ENCODE data around the gene CELF2.

Gene CELF2

DNA sequence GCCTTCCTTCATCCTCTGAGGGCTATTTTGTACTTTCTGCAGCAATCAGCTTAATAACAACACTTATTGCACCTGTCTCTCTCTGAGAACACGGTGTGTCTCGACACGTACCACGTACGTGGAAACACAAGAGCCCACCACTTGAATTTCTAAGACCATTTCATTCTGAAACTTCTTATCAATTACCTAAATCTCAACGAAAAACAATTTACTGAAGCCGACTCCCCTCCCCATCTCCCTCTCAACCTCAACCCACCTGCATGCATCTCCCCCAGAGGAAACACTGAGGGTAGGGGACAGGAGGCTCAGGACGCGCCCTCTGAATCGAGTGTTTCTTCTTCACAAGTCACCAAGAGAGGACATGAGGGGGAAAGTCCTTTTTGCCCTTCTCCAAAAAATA is 315.2 kb downstream of the CELF2 start:
- TF ChIP-seq, protein P1, sequence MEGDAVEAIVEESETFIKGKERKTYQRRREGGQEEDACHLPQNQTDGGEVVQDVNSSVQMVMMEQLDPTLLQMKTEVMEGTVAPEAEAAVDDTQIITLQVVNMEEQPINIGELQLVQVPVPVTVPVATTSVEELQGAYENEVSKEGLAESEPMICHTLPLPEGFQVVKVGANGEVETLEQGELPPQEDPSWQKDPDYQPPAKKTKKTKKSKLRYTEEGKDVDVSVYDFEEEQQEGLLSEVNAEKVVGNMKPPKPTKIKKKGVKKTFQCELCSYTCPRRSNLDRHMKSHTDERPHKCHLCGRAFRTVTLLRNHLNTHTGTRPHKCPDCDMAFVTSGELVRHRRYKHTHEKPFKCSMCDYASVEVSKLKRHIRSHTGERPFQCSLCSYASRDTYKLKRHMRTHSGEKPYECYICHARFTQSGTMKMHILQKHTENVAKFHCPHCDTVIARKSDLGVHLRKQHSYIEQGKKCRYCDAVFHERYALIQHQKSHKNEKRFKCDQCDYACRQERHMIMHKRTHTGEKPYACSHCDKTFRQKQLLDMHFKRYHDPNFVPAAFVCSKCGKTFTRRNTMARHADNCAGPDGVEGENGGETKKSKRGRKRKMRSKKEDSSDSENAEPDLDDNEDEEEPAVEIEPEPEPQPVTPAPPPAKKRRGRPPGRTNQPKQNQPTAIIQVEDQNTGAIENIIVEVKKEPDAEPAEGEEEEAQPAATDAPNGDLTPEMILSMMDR (IDR thresholded peaks at IDR 0.05): no peak

DNA sequence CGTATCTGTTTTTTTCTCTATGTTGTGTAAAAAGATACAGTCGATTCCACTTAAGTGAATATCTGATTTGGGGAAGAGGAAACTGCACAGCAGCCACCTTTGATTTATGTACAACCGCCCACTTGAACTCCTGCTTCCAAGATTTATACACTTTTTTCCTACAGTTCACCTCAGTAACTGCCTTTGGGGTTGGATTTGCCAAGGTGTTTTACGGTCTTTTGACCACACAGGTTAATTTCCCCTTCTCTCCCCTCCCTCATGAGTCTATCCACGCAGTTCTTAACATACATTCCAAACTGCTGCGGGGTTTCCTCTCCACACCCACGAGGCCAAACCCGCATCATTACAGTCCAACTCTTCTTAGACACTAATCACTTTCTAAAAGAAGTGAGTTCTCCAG is 316.8 kb downstream of the CELF2 start:
- TF ChIP-seq, protein P1 (IDR thresholded peaks at IDR 0.05): no peak

DNA sequence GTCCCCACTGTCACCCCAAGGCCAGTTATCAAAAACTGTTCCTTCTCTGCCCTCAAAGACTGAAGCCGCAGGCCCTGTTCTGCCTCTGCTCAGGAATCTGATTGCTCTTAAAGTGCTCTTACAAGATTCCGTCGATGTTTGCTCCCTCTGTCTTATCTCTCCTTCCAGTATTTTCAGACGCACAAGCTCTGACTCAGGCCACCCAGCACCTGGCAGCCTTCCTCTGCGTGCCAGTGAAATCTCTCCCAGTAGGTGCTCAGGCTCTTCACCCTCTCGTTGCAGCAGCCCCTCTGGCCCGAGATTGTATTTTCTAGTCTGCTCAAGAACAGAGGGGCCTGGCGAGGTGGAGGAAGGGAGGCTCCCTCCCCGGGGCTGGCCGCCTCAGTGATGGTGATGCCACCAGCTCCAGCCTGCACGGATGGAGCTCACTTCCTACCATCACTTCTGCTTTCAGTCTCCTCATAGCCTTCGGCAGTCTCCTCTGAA is 317.5 kb downstream of the CELF2 start:
- TF ChIP-seq, protein P1 (IDR thresholded peaks at IDR 0.05): no peak

DNA sequence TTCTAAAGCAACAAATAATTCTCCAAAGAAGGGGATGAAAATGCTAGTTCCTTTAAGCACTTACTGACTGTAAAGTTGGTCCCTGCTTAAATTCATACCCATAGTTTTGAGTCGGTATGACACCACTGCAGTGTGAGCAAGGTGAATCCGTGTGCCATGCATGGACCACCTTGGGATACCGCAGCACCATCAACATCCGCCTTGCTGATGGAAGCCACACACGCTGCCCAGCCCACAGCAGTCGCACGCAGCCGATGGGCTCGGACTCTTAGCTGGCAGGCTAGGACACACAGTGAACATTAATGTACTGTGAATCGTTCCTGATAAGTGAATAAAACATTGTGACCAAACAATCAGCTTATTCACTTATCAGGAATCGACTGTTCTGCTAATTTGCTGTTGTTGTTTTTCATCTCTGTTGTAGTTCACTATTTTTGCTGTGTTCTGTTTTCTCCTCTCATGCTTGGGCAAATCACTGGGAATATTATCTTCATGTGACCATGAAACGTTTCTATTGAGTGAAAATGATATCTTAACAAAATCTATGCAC is 318.3 kb downstream of the CELF2 start:
- TF ChIP-seq, protein P1 (IDR thresholded peaks at IDR 0.05): no peak

DNA sequence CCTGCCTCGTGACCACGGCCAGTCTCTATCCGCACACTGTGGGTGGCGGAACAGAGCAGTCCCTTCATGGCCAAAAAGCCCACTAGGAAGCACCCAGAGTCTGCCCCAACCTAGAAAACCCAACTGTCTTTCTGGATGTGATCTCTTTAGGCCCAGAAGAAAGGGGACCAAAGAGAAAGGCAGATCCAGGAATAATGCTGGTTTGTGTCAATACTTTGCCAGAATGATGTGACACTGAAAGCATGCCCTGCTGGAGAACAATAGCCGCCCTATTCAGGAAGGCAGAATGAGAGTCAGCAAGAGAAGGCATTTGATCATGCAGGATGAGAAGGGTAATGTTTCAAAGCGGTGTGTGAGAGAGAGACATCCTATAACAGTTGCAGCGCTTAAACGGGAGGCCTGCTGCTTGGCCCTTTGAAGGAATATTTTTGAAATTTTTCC is 319.1 kb downstream of the CELF2 start:
- TF ChIP-seq, protein P1 (IDR thresholded peaks at IDR 0.05): no peak

DNA sequence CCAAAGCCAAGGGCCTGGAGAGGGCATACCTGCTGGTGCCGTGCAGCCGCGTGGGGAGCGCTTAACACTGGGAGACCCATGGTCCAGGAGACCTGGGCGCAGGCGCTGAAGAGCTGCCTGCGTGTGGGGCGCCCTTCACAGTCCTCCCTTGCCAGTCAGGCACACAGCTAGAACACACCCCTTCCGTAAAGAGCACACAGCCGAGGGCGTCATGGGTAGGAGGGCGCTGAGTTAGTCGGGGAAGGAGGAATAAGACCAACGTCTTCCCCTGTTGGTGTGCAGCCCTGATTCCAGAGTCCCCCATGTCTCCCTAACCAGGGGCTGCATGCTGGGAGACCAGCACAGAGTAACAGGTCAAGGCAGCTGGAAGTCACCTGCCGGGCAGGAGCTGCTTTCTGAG is 319.8 kb downstream of the CELF2 start:
- TF ChIP-seq, protein P1 (IDR thresholded peaks at IDR 0.05): no peak

DNA sequence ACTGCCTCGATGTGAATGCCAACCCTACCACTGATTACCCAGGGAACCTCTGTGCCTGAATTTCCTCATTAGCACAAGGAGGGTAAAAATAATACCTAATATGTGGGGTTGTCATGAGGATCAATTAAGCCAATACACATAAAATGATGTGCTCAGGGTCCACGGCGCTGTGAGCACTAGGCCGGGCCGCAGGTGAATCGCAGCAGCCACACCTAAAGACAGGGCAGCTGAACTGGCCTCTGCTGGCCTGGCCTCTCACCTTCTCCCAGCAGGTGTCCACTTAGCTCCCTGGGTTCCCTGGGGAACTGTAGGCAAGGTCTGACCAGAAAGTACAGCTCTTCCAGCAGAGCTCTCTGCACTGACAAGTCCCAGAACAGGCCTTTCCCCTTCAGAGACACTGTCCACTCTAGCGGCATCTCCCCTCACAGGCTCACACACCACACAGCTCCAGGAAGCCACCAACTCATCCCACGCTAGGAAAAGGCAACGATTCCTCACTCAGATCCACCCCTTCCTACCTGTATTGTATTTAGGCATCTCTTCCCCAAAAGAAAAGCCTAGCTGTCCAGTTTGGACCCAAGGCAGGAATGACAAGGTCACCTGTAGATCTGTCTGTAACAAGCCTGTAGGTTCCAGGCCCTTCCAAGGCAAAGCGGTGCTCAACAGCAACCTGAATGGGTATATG is 320.6 kb downstream of the CELF2 start:
- TF ChIP-seq, protein P1 (IDR thresholded peaks at IDR 0.05): no peak

Measured in LNCAP (cell line).